ENCODE data around the gene ATP10A. TPM values are rescaled to one million over a fixed set of nuclear protein-coding genes. Genes with fewer than 3 reads are reported as not detected.

ATP10A gene
- polyA plus RNA-seq, 1 of the 3 experiments (the other 2 are of a cell fraction), result not detected

DNA sequence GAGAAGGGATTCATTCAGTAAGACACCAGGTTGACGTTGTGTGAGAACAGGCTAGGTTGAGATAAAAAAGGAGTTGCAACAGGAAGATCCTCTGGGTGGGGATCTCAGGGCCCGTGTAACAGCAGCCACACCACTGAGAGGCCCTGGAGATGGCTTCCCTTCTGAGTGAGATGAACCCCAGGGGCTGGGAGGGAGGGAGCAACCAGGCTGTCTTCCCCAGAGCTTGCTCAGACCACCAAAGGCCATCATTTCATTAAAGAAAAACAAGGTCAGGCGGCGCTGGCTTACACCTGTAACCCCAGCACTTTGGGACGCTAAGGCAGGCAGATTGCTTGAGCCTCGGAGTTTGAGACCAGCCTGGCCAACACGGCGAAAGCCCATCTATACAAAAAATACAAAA is 187.7 kb downstream of the ATP10A start:
- TF ChIP-seq, protein P1, sequence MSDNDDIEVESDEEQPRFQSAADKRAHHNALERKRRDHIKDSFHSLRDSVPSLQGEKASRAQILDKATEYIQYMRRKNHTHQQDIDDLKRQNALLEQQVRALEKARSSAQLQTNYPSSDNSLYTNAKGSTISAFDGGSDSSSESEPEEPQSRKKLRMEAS (IDR thresholded peaks at IDR 0.05; ENCODE audit: low read depth), result no peak
- TF ChIP-seq TEAD4 (IDR thresholded peaks at IDR 0.05; ENCODE audit: borderline replicate concordance, insufficient read depth) (no peak), JUND (IDR thresholded peaks at IDR 0.05) (no peak), POLR2AphosphoS5 (IDR thresholded peaks at IDR 0.05; ENCODE audit: low read depth, low read length) (no peak), FOSL2 (IDR thresholded peaks at IDR 0.05; ENCODE audit: borderline replicate concordance, low read depth) (no peak), EP300 (IDR thresholded peaks at IDR 0.05; ENCODE audit: borderline replicate concordance in 1 of 2, low read depth in 1 of 2, low read length in 1 of 2) (no peak), ELF1 (IDR thresholded peaks at IDR 0.05) (no peak)
- H4K20me1 ChIP-seq (ENCODE audit: insufficient read depth), result no peaks in the 10 kb centered on the region
- H3K4me2 ChIP-seq, result no peak overlapping the region
- H3F3A ChIP-seq (replicated peaks; ENCODE audit: insufficient read depth), result no peaks in the 10 kb centered on the region
- no peaks in the 10 kb centered on the region for H3K79me2 ChIP-seq (ENCODE audit: insufficient read depth)
- no peaks in the 10 kb centered on the region for H3K9me3 ChIP-seq
- no peaks in the 10 kb centered on the region for H3K27me3 ChIP-seq (ENCODE audit: insufficient read depth)
- no peak for DNase-seq
- no peaks in the 10 kb centered on the region for H3K9me2 ChIP-seq
- WGBS (ENCODE audit: low lambda C conversion rate), result 62% methylated on average over 8 of the region's 8 CpGs
- H3K27ac ChIP-seq (ENCODE audit: low read depth in 2 of 2, low read length in 1 of 2), result no peak overlapping the region
- ChIA-PET CTCF (interaction anchor here (1.8 kb wide), 1 partner anchor 258 kb away, joined by 7 read pairs; no protein-coding TSS in a partner anchor), POLR2A (no interaction called here)
- H3K4me3 ChIP-seq (ENCODE audit: low read depth in 2 of 2, low read length in 1 of 2), result no peak overlapping the region
- no peaks in the 10 kb centered on the region for H3K4me1 ChIP-seq (ENCODE audit: control insufficient read depth in 1 of 2, insufficient read depth in 2 of 2, low read depth in 1 of 2, low read length in 1 of 2)
- H3K36me3 ChIP-seq (replicated peaks in 1 of 2; ENCODE audit: control insufficient read depth in 1 of 2, insufficient read depth in 2 of 2, low read length in 1 of 2), result no peaks in the 10 kb centered on the region
- no peak overlapping the region for H2AFZ ChIP-seq (ENCODE audit: low read depth)
- no peak overlapping the region for H3K9ac ChIP-seq

DNA sequence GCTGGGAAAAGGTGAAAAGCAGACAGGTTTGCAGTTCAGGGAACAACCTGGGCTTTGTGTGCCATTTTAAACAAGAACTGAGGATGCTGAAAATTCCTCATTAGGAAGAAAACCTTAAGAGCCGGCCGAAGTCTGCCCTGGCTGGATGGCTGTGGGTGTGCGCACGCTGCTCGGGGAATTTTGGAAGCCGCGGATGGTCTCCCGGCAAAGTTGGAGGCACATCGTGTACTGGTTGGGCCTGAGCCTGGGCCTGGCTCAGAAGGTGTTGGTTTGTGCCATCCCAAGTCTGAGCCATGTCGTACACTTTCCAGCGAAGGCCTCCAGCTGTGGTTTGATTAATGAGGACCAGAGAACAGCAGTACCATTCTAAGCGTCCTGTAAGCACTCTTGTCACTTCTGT is 188.2 kb downstream of the ATP10A start:
- TF ChIP-seq MXI1 (IDR thresholded peaks at IDR 0.05; ENCODE audit: low read depth, low read length), result no peak
- TF ChIP-seq RCOR1 (IDR thresholded peaks at IDR 0.05; ENCODE audit: low read length), result no peak
- no peak for TF ChIP-seq SMC3 (IDR thresholded peaks at IDR 0.05; ENCODE audit: low read depth, low read length)
- no peak for TF ChIP-seq FOXM1 (IDR thresholded peaks at IDR 0.05; ENCODE audit: low read depth)
- TF ChIP-seq, protein P1 (IDR thresholded peaks at IDR 0.05; ENCODE audit: low read depth), result no peak
- TF ChIP-seq CHD2 (IDR thresholded peaks at IDR 0.05; ENCODE audit: low read length, partially characterized antibody), result no peak
- TF ChIP-seq GATA2 (CRISPR knock-in tag; IDR thresholded peaks at IDR 0.05), result no peak
- TF ChIP-seq, protein P2, sequence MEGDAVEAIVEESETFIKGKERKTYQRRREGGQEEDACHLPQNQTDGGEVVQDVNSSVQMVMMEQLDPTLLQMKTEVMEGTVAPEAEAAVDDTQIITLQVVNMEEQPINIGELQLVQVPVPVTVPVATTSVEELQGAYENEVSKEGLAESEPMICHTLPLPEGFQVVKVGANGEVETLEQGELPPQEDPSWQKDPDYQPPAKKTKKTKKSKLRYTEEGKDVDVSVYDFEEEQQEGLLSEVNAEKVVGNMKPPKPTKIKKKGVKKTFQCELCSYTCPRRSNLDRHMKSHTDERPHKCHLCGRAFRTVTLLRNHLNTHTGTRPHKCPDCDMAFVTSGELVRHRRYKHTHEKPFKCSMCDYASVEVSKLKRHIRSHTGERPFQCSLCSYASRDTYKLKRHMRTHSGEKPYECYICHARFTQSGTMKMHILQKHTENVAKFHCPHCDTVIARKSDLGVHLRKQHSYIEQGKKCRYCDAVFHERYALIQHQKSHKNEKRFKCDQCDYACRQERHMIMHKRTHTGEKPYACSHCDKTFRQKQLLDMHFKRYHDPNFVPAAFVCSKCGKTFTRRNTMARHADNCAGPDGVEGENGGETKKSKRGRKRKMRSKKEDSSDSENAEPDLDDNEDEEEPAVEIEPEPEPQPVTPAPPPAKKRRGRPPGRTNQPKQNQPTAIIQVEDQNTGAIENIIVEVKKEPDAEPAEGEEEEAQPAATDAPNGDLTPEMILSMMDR (IDR thresholded peaks at IDR 0.05), result no peak
- TF ChIP-seq MEF2A (IDR thresholded peaks at IDR 0.05; ENCODE audit: borderline replicate concordance, low read depth), result no peak
- TF ChIP-seq, protein P3, sequence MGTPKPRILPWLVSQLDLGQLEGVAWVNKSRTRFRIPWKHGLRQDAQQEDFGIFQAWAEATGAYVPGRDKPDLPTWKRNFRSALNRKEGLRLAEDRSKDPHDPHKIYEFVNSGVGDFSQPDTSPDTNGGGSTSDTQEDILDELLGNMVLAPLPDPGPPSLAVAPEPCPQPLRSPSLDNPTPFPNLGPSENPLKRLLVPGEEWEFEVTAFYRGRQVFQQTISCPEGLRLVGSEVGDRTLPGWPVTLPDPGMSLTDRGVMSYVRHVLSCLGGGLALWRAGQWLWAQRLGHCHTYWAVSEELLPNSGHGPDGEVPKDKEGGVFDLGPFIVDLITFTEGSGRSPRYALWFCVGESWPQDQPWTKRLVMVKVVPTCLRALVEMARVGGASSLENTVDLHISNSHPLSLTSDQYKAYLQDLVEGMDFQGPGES (IDR thresholded peaks at IDR 0.05; ENCODE audit: low read depth, low read length), result no peak
- TF ChIP-seq ELF1 (IDR thresholded peaks at IDR 0.05), result no peak
- TF ChIP-seq RFX5 (IDR thresholded peaks at IDR 0.05; ENCODE audit: low read length), result no peak
- no peak for TF ChIP-seq RAD21 (IDR thresholded peaks at IDR 0.05; ENCODE audit: low read length)
- no peak for TF ChIP-seq RXRA (IDR thresholded peaks at IDR 0.05; ENCODE audit: borderline replicate concordance, low read depth)
- no peak for TF ChIP-seq SIN3A (IDR thresholded peaks at IDR 0.05; ENCODE audit: borderline replicate concordance, low read depth, low read length)
- TF ChIP-seq, protein P4, sequence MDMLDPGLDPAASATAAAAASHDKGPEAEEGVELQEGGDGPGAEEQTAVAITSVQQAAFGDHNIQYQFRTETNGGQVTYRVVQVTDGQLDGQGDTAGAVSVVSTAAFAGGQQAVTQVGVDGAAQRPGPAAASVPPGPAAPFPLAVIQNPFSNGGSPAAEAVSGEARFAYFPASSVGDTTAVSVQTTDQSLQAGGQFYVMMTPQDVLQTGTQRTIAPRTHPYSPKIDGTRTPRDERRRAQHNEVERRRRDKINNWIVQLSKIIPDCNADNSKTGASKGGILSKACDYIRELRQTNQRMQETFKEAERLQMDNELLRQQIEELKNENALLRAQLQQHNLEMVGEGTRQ (IDR thresholded peaks at IDR 0.05; ENCODE audit: borderline replicate concordance, low read depth, low read length), result no peak
- TF ChIP-seq NRF1 (IDR thresholded peaks at IDR 0.05; ENCODE audit: low read depth, low read length), result no peak
- POLR2A ChIA-PET, result no interaction called here
- H2AFZ ChIP-seq (ENCODE audit: low read depth), result no peak overlapping the region
- no peaks in the 10 kb centered on the region for H4K20me1 ChIP-seq (ENCODE audit: insufficient read depth)
- no peak overlapping the region for H3K27ac ChIP-seq (ENCODE audit: low read depth in 2 of 2, low read length in 1 of 2)
- H3K27me3 ChIP-seq (ENCODE audit: insufficient read depth), result no peaks in the 10 kb centered on the region
- no peak overlapping the region for H3K4me2 ChIP-seq
- DNase-seq, result no peak
- no peaks in the 10 kb centered on the region for H3F3A ChIP-seq (replicated peaks; ENCODE audit: insufficient read depth)
- H3K36me3 ChIP-seq (replicated peaks in 1 of 2; ENCODE audit: control insufficient read depth in 1 of 2, insufficient read depth in 2 of 2, low read length in 1 of 2), result no peaks in the 10 kb centered on the region
- no peak overlapping the region for H3K4me3 ChIP-seq (ENCODE audit: low read depth in 2 of 2, low read length in 1 of 2)
- H3K9ac ChIP-seq, result no peak overlapping the region
- CTCF ChIA-PET, result no interaction called here
- no peaks in the 10 kb centered on the region for H3K9me2 ChIP-seq
- H3K4me1 ChIP-seq (ENCODE audit: control insufficient read depth in 1 of 2, insufficient read depth in 2 of 2, low read depth in 1 of 2, low read length in 1 of 2), result no peaks in the 10 kb centered on the region; a peak in 1 of 4 replicates
- no peaks in the 10 kb centered on the region for H3K79me2 ChIP-seq (ENCODE audit: insufficient read depth)
- H3K9me3 ChIP-seq, result no peaks in the 10 kb centered on the region
- WGBS (ENCODE audit: low lambda C conversion rate), result 76% methylated on average over 12 of the region's 12 CpGs
